NCI-H1105 (cell line): ENCODE data around the gene GAK.
"Not testable (repeated sequence)": the region's sequence is repeated elsewhere in the genome, so short reads cannot be mapped to it uniquely, and the experiment has no call there.

Experiments used
- DNase-seq: peaks from one replicate; lab custom pipeline; 2025; lab: John Stamatoyannopoulos, UW

The GAK gene

DNA sequence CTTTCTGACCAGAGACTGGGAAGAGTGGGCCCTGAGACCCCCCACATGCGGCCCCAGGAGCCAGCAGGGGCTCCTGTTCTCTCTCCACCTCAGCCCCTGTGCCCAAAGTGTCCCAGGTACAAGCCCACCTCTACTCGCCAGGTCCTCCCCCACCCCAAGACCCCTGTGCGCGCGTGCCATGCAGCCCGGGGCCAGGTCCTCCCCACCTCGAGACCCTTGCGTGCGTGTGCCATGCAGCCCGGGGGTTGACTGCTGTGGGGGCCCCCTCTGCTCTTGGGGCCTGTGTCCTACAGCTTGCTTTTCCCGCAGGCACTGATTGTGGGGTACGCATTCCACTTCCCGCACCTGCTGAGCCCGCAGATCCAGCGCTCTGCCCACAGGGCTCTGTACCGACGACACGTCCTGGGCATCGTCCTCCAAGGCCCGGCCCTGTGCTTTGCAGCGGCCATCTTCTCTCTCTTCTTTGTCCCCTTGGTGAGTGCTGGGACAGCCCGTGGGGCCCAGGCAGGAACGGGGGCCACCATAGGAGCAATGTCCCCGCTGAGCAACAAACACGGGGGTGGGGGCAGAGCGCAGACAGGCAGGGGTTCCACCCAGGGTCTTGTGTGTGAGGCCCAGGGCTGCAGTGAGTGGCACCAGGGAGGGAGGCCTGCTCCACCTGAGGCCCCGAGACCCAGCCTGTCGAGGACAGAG is 20.9 kb upstream of the GAK start:
- DNase-seq, result no peak

DNA sequence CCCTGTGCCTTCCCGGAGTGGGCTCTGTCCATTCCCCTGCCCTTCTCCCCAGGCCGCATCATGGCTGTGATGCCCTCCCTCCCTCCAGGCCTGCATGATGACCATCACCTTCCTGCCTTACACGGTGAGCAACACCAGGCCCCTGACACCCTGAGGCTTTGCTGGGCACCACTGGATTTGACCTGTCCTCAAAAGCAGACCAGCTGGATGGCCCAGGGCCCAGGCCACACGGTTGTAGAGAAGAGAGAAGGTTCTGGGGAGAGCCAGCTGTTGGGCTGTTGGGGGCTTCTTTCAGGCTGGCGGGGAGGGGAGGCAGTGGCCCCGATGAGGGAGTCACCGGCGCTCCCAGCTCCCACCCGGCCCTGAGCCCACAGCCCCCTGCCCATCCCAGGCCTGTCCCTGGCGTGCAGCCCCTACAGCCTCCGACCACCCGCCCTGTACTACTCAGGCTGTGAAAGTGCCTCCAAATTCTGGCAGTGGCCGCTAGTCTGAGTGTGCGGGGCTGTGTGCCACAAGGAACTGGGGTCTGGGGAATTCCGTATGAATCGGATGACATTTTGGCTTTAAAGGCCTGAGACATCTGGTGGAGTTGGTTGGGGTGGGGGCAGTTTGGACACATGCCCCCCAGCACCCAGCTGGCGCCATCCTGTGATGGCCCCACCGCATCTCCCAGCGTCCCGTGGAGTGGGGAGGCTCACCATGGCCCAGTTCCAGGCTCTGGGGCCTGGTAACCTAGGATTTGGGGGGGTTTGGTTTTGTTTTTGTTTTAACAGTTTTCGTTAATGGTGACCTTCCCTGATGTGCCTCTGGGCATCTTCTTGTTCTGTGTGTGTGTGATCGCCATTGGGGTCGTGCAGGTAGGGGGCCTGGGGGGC is 19.7 kb upstream of the GAK start:
- no peak for DNase-seq

DNA sequence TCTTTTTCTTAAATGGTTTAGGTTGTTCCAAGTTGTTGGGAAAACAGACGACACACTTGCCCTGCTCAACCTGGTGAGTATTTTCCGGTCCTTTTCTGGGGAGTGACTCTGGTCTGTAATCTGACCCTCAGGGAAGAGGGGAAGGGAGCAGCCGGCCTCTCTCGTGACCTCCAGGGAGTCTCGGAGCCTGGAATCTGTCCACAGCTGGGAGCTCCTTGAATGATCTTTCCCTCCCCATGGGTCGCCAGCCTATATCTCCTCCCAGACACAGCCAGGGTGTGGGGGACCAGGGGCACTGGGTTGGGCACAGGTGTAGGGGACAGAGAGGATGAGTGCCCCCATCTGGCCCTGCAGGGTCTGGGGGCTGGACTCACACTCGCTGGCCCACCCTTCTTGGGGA is 19.1 kb upstream of the GAK start:
- DNase-seq, result no peak

DNA sequence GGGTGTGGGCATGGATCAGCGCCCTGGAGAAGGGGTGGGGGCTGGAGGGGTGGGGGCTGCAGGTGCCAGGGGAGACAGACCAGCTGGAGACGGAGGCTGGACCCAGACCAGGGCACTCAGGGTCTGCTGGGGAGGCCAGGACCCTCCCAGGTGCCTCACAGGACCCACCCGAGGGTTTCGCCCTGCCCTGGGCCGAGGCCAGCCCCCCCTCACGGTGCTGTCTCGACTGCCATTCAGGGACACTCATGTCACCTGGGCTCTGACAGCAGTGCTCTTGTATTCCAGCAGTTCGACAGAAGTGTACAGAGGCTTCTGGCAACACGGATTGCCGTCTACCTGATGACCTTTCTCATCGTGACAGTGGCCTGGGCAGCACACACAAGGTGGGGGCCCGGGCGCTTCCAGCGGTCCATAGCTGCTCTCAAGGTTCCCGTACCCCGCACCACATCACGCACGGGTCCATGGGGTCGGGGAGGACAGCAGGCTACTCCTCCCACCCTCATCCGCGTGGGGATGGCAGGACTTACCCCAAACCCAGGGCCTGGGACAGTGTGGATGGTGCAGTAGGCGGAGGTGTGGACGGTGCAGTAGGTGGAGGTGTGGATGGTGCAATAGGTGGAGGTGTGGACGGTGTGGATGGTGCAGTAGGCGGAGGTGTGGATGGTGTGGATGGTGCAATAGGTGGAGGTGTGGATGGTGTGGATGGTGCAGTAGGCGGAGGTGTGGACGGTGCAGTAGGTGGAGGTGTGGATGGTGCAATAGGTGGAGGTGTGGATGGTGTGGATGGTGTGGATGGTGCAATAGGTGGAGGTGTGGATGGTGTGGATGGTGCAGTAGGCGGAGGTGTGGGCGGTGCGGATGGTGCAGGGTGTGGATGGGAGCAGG is 18.3 kb upstream of the GAK start:
- DNase-seq, result no peak

DNA sequence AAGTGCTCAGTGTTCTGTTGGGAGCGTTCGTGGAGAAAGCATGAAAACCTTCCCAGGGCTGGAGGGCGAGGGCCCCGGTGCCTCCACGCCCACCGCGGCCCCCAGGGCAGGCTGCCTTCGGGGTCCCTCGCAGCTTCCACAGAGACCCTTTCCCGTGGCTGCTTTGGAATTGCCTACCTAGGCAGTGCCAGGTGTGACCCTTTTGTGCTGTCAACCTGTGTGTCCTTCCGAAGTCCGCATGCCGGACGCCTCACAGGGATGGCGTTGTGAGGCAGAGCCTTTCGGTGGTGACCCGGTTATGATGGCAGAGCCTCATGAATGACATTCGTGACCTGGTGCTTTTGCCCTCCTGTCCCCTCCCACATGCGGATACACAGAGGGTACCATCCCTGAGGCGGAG is 17.5 kb upstream of the GAK start:
- DNase-seq, result no peak

DNA sequence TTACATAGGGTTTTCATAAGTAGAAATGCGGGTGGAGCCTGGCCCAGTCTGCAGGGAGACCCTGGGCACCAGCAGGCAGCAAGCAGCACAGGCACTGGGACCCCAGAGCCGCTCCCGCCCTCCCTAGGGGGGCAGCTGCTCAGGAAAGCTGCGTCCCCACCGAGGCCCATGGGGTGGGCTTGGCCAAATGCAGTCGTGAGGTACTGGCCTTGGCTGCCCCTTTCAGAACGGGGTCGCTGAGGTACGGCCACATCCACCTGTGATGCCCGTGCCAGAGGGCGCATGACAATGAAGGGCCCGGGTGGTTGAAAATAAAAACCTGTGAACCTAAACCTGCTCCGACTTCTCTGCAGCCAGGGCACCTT is 16.8 kb upstream of the GAK start:
- DNase-seq, result no peak

DNA sequence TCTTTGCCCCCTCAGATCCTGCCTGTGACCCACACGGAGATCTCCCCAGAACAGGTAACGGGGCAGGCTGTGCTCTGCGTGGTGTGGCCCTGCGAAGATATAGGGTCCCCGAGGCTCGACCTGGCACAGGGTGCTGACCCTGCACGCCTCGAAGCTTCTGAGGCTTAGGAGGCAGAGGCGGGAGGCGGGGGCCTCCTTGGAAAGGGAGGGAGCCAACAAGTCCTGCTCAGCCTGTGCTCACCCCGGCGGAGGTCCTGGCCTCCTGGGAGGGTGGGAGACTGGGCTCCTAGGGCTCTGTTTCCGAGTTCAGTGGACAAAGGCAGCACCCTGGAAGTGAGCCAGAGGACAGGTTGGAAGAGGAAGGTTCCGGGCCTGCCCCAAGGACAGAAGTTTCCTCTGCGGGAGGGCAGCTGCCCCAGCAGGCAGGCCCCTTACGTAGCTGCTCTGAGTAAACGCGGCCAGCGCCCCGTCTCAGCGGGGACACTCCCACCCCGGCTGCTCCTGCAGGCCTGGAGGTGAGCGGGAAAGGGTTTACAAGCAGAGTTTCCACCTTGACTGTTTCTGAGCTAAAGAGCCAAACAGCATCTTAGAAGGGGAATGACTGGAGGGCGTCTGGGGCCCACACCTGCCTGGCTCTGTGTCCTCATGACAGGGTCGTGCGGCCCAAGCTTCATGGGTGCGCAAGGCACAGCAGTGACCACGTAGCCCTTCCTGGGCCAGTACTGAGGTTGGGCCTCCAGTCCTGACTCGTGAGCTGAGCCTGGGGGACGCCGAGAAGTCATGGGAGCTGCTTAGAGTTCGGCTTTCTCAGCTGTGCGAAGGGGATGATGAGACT is 16.2 kb upstream of the GAK start:
- no peak for DNase-seq

DNA sequence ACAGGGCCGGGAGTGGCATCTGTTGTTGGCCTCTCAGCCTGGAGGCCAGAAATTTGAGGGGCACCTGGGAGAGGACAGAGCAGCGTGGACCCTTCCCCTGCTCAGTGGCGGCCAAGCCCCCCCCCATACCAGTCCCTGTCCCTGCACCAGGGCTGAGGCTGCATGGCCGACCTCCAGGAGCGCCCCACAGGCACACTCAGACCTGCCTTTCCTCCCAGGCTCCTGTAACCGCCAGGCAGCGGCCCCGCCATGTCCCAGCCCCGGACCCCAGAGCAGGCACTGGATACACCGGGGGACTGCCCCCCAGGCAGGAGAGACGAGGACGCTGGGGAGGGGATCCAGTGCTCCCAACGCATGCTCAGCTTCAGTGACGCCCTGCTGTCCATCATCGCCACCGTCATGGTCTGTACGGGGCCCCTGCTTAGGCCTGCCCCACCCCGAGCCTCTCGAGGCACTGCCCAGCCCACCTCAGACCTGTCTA is 15.4 kb upstream of the GAK start:
- DNase-seq, result no peak

DNA sequence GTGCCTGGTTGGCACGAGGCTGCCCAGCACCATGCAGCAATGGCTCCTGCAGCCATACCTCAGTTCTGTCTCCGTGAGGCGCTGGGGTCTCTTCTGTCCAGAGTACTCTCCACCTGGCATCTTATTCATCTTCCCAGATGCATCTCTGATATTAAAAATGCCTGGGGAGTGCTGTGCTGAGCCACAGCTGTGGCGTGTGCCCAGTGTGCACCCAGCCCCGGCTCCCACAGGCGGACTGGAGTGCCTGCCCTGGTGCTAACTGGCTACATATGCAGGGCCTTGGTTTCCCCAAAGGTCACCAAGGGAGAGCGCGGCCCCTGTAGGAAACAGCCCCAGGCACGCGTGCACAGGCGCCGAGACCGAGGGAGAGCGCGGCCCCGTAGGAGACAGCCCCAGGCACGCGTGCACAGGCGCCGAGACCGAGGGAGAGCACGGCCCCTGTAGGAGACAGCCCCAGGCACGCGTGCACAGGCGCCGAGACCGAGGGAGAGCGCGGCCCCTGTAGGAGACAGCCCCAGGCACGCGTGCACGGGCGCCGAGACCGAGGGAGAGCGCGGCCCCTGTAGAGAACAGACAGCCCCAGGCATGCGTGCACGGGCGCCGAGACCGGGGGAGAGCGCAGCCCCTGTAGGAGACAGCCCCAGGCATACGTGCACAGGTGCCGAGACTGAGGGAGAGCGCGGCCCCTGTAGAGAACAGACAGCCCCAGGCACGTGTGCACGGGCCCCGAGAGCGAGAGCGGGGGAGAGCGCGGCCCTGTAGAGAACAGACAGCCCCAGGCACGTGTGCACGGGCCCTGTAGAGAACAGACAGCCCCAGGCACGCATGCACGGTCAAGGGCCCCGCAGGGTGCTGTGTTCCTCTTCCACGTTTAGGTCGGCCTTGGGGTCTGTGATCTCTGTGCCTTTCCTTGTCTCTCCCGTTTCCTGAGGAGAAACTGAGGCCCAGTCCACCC is 14.7 kb upstream of the GAK start:
- no peak for DNase-seq

DNA sequence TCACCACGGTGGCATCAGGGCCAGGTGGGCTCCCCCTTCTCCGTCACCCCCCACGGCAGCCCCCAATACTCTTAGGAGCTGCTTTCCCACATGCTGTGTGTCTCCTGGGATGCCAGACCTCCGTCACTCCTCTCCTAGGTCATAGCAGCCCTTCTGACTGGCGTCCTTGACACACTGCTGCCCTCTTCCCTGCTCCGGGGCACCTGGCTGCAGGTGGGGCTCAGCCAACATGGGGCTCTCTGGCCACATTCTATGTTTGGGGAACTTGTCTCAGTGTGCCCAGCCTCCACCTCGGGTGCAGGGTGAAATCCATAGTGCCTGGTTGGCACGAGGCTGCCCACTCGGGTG is 14.0 kb upstream of the GAK start:
- DNase-seq, result no peak

DNA sequence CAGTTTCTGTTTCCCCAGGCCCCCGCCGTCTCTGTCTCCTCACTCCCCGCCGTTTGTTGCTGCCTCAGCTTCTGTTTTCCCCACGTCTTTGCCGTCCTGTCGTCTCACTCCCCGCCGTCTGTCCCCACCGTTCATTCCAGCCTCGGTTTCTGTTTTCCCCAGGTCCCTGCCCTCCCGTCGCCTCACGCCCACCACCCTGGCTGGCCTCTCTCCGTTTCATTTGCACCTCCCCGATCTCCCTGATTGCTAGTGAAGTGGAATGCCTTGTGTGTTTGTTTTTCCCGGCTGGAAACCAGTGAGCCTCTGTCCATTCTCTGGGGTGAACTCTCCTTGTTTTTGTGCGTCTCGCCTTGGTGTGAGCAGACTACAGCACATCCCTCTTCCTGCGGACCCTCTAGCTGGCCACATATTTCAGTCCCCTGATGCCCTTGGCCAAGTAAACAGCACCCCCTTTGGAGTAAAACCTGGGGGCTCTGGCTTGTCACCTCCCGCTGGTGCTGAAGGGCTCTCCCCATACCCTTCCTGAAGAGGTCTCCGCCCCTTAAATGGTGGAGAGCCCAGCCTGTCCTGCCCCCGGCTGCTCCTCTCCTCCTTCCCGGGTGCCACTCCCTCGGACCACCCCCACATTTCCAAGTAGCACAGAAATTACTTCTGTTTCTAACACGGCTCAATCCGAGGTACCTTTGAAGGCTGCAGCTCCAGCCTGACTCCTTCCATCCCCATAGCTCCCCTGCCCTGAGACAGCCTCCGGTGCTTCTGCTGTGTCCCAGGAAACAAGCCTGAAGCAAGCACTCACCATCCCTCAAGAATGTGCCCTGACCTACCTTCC is 13.4 kb upstream of the GAK start:
- DNase-seq, result no peak

DNA sequence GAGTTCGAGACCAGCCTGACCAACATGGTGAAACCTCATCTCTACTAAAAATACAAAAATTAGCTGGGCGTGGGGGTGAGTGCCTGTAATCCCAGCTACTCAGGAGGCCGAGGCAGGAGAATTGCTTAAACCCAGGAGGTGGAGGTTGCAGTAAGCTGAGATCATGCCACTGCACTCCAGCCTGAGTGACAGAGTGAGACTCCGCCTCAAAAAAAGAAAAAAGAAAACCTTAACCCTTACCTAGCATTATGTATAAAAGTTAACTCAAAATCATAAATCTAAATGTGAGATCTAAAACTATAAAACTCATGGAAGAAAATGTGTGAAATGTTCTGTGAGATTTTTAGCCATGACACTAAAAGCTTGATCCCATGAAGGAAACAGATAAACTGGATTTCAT is 7.4 kb upstream of the GAK start:
- not testable (repeated sequence) for DNase-seq

DNA sequence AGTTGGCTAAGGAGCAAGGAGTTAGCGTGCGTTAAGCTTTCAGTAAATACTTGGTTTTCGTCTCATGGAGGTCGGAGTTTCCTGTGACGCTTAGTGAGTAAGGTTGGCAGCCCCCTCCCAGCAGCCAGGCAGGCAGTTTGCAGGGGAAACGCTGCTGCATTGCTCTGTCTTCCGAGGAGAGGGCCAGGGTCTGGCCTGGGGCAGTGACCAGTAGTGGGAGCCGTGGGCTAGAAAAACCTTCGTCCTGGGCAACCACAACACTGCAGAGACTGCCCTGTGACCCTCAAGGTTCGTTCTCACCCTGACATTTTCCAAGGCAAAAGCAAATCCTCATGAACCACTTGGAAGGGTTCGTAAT is 576 bp upstream of the GAK start:
- no peak for DNase-seq

DNA sequence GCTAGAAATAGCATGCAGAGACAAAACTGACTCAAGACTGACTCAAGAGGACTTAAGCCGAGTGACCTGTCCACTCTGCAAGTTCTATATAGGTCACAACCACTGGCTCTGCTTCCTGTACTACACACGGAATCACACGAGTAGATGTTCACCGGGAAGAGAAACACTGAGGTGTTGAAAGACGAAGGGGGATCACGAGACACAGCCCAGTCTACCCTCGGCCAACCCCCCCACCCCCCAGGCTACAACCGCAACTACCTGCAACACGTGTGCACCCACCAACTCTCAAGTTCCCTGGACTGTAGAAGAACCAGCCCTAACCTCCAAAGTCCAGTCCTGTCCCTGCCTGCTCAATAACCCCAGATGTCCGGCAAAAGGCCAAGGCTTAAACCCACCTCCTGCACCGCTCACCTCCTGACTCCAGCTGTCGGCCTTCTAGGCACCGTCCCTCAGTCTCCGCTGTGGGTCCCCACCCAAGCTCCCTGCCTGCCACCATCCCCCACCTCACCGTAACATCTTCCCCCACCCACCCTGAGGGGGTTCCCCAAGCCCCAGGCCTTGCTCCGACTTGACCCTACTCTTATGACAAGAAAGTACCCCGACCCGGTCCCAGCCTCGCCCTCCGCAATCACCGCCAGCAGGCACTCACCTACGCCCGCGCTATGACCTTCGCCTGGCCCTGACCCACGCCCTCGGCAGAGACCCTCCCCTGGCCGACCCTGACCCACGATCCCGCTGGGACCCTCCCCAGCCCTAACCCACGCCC is 739 bp downstream of the GAK start:
- no peak for DNase-seq

DNA sequence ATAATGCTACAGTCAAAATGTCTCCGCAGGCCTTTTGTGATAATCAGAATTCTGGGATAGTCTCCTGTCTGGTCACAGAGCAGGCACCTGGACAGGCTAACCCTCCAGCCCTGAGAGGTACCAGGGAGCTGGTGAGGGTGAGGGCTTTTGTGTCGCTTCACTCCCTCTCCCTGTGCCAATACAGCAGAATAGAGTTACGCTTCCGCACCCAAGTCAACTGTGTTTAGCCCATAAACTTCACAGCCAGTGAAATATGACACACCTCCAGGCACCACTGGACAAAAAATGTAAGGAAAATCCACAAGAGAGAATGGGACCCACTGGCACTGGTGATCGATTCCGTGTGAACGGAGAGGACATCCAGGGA is 1.3 kb downstream of the GAK start:
- DNase-seq, result no peak

DNA sequence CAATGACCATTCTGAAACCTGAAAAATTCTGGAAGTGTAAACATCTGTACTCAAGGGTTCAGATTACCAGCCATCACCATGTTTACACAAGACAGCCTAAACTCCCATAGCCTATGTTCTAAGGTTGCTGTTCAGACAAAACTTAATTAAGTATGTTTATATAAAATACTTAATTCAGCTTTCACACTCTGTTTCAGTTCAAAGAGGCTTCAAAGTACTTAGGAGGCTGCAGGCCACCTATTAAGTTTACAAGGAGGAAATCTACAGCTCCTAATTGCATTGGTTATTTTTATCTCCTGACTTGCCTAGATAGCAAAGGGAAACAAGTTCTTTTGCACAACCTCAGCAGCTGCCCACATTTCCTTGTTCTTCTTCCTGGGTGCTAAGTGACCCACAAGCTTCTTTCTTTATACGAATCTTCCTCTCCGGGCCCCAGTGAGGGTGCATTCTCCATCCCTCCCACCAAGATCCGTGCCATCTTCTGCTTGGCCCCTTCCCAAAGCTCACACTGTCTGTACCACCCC is 2.0 kb downstream of the GAK start:
- no peak for DNase-seq

DNA sequence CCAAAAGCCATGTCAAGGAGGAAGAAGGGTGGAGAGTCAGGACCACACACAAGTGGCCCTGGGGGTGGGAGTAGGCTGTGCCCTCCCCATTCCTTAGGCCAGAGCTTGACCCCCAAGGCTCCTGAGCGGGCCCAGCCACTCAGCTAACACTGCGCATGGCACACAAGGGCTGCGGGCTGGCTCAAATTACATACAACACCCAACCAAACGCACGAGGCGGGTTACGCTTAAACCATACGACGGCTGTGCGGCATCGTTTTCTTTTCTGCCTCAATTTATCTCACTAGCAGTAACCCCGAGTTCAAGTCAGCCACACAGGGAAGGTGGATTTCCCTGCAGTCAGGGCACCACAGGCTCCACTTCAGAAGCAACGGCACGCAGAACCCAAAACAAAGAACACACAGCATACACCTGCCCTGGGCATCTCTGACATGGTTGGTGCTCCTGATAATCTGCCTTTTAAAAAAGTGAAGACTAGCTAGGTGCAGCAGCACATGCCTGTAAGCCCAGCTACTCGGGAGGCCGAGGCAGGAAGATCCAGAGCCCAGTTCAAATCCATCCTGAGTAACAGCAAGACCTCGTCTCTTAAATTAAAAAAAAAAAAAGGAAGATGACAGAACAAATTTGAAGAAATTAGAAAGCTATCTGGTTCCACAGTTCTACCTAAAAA is 2.9 kb downstream of the GAK start:
- no peak for DNase-seq

DNA sequence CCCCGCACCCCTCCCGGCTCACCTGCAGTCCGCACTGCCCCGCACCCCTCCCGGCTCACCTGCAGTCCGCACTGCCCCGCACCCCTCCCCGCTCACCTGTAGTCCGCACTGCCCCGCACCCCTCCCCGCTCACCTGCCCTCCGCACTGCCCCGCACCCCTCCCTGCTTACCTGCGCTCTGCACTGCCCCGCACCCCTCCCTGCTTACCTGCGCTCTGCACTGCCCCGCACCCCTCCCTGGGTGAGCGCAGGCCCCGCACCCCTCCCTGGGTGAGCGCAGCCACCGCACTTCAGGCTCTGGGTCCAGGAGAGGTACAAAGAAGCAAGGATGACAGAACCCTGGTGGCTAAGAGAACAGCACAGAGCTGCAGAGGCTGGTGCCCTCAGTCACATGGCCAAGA is 4.5 kb downstream of the GAK start:
- not testable (repeated sequence) for DNase-seq
